GM23338 (cell line): Measurements from ENCODE around the gene LRP4. TPM values are rescaled to one million over a fixed set of nuclear protein-coding genes. Genes with fewer than 3 reads are reported as not detected.

Experiments
- ATAC-seq: fragments of 200-7000 bp; cut with Tn5 transposase; 3 replicates; pipeline ENCODE4 v1.9.1; 2020
- DNase-seq: peaks from one replicate; pipeline ENCODE4 v3.0.0-alpha.2; 2015; ENCODE audit warnings: low spot score
- H2AFZ ChIP-seq: fragments of 200-600 bp; sonication (generic); 2 replicates; pipeline ENCODE4 v1.8.0; 2016; ENCODE audit warnings: antibody characterized with exemption, mild to moderate bottlenecking, moderate library complexity
- H3F3A ChIP-seq: fragments of 200-600 bp; sonication (generic); replicated peaks from 2 replicates; pipeline ENCODE4 v1.8.0; 2017; ENCODE audit warnings: antibody characterized with exemption, mixed run types, low read depth
- H3K27ac ChIP-seq: fragments of 200-600 bp; sonication (generic); 2 replicates; pipeline ENCODE4 v1.6.1; 2016; ENCODE audit warnings: low read depth
- H3K27me3 ChIP-seq: fragments of 200-600 bp; sonication (generic); 2 replicates; pipeline ENCODE4 v1.8.0; 2016; ENCODE audit warnings: mild to moderate bottlenecking, mixed run types, moderate library complexity; ENCODE audit not compliant: insufficient read depth
- H3K36me3 ChIP-seq: fragments of 200-600 bp; sonication (generic); 2 replicates; pipeline ENCODE4 v1.8.0; 2016; ENCODE audit warnings: mild to moderate bottlenecking; ENCODE audit not compliant: insufficient read depth
- H3K4me1 ChIP-seq: fragments of 200-600 bp; sonication (generic); 2 replicates; pipeline ENCODE4 v1.8.0; 2016; ENCODE audit warnings: mild to moderate bottlenecking, moderate library complexity; ENCODE audit not compliant: insufficient read depth
- H3K4me2 ChIP-seq: fragments of 200-600 bp; sonication (generic); 2 replicates; pipeline ENCODE4 v1.7.1; 2017; ENCODE audit warnings: mixed run types
- H3K4me3 ChIP-seq: fragments of 200-600 bp; sonication (generic); 2 replicates; pipeline ENCODE4 v1.6.1; 2016; ENCODE audit warnings: mixed run types
- H3K79me2 ChIP-seq: fragments of 200-600 bp; sonication (generic); replicated peaks from 2 replicates; pipeline ENCODE4 v1.8.0; 2017; ENCODE audit warnings: mild to moderate bottlenecking; ENCODE audit not compliant: insufficient read depth
- H3K9me2 ChIP-seq: fragments of 200-600 bp; sonication (generic); 2 replicates; pipeline ENCODE4 v1.8.0; 2017; ENCODE audit not compliant: insufficient read depth
- H4K20me1 ChIP-seq: fragments of 200-600 bp; sonication (generic); replicated peaks from 2 replicates; pipeline ENCODE4 v1.8.0; 2017; ENCODE audit warnings: mild to moderate bottlenecking; ENCODE audit not compliant: insufficient read depth
- H3K27ac Mint-ChIP-seq: 2 replicates; pipeline ENCODE4 v1.8.0; 2020; ENCODE audit warnings: inconsistent platforms, mild to moderate bottlenecking, moderate library complexity, mixed read lengths
- H3K27me3 Mint-ChIP-seq: 3 replicates; pipeline ENCODE4 v1.8.0; 2022; ENCODE audit warnings: low read depth, mild to moderate bottlenecking, moderate library complexity, mixed read lengths, inconsistent platforms; ENCODE audit not compliant: insufficient read depth, poor library complexity
- H3K36me3 Mint-ChIP-seq: 3 replicates; pipeline ENCODE4 v1.8.0; 2021; ENCODE audit warnings: low read depth, mild to moderate bottlenecking, inconsistent platforms, moderate library complexity, mixed read lengths
- H3K4me1 Mint-ChIP-seq: 3 replicates; pipeline ENCODE4 v1.8.0; 2020; ENCODE audit warnings: mild to moderate bottlenecking, inconsistent platforms, mixed read lengths
- H3K4me3 Mint-ChIP-seq: 3 replicates; pipeline ENCODE4 v1.8.0; 2021; ENCODE audit warnings: moderate library complexity, mild to moderate bottlenecking, inconsistent platforms, mixed read lengths
- H3K9me3 Mint-ChIP-seq: 3 replicates; pipeline ENCODE4 v1.8.0; 2020; ENCODE audit warnings: moderate library complexity, mild to moderate bottlenecking, inconsistent platforms, mixed read lengths
- CTCF ChIP-seq, 2 experiments: fragments of 200-600 bp in 1 of 2; sonication (generic) in 1 of 2; conservative IDR thresholded peaks; 2 replicates each; pipeline versions ENCODE4 v1.5.1 to v1.6.1; 2016 to 2017; ENCODE audit warnings: antibody characterized with exemption in 2 of 2, low read depth in 2 of 2, mild to moderate bottlenecking in 2 of 2, moderate library complexity in 1 of 2
- JUNB ChIP-seq: IDR thresholded peaks from one replicate; pipeline ENCODE4 v1.6.1; 2016; ENCODE audit warnings: antibody characterized with exemption; ENCODE audit not compliant: unreplicated experiment
- polyA plus RNA-seq: library from polyadenylated mRNA; unstranded; fragments of >200 nt; fragmentation: Nextera tagmentation; extraction: Ambion mirVana; gene quantifications from 2 replicates; pipeline ENCODE4 v1.2.1, GENCODE V29; 2016
- total RNA-seq: library from RNA; depleted of rRNA; stranded (reverse); fragments of >200 nt; shearing (Covaris generic); gene quantifications from 2 replicates; pipeline ENCODE4 v1.2.3, GENCODE V29; 2014; rRNA removed

The LRP4 gene
- total and polyA plus RNA-seq, 2 experiments from 2014 or later: 6.0 to 18.4 TPM

- Histone ChIP-seq H3K36me3 (peaks cover 40% of the 10 kb centered on the region), H3K4me3 (no peak overlapping the region), H3F3A (no peaks in the 10 kb centered on the region; the same call in 1 of the 2 replicates), H2AFZ (no peak overlapping the region), H3K4me1 (no peaks in the 10 kb centered on the region), H3K27me3 (no peaks in the 10 kb centered on the region), H3K4me2 (no peak overlapping the region), H4K20me1 (peaks cover 4% of the 10 kb centered on the region; the same call in 1 of the 2 replicates), H3K27ac (no peak overlapping the region), H3K79me2 (peaks cover 5% of the 10 kb centered on the region; the same call in 1 of the 2 replicates), H3K9me2 (no peaks in the 10 kb centered on the region)
- no peaks in the 10 kb centered on the region for H3K4me1 Mint-ChIP-seq
- TF ChIP-seq JUNB: no peak
- peak; percentile 35 to 38 for TF ChIP-seq CTCF (conservative IDR thresholded peaks at IDR 0.05; ENCODE audit: low read depth in 2 of 2)
- ATAC-seq (no peak), DNase-seq (peak; percentile 24)
- peaks cover 2% of the 10 kb centered on the region for H3K27me3 Mint-ChIP-seq
- H3K27ac Mint-ChIP-seq: no peak overlapping the region
- H3K9me3 Mint-ChIP-seq: no peaks in the 10 kb centered on the region
- peaks cover 52% of the 10 kb centered on the region for H3K36me3 Mint-ChIP-seq
- no peak overlapping the region for H3K4me3 Mint-ChIP-seq
Observed at GRCh38 chr11:46808799-46809431, 109.4 kb downstream of the LRP4 start.

Other genes with a start within 250 kb of the LRP4 start
- 30.4 and 38.1 TPM in 2 replicates for gene ARHGAP1, start 217.9 kb downstream of the LRP4 start, total RNA-seq
- gene ARHGAP1, start 217.9 kb downstream of the LRP4 start, polyA plus RNA-seq: 23.4 and 23.5 TPM in 2 replicates
- gene ZNF408, start 217.5 kb downstream of the LRP4 start, total RNA-seq: 17.2 and 25.6 TPM in 2 replicates
- 6.1 and 7.8 TPM in 2 replicates for gene ZNF408, start 217.5 kb downstream of the LRP4 start, polyA plus RNA-seq
- gene F2, start 199.3 kb downstream of the LRP4 start, total RNA-seq: 0.21 TPM in 1 of 2 replicates, not detected in the other
- gene F2, start 199.3 kb downstream of the LRP4 start, polyA plus RNA-seq: 0.31 TPM in 1 of 2 replicates, not detected in the other
- gene CKAP5, start 72.3 kb downstream of the LRP4 start, total RNA-seq: 120 and 135 TPM in 2 replicates
- 49.4 and 67.9 TPM in 2 replicates for gene CKAP5, start 72.3 kb downstream of the LRP4 start, polyA plus RNA-seq
- 18.5 and 42.6 TPM in 2 replicates for gene CSTPP1, start 18.2 kb upstream of the LRP4 start, total RNA-seq
- 22.2 and 23.5 TPM in 2 replicates for gene CSTPP1, start 18.2 kb upstream of the LRP4 start, polyA plus RNA-seq